Endothelial cell of umbilical vein (primary cell): Measurements from ENCODE around the gene NT5DC1. TPM values are rescaled to one million over a fixed set of nuclear protein-coding genes. Genes with fewer than 3 reads are reported as not detected.

Experiments used
- BruUV-seq: library from RNA; stranded (reverse); fragments of 400-500 nt; replicated peaks from 2 replicates; lab custom pipeline; 2021; lab: Mats Ljungman, UMichigan
- CTCF ChIA-PET: fragments of 300-600, 350-600 bp; sonication (Branson Sonifier 250); formaldehyde crosslinking; loops from one replicate; lab custom pipeline; 2021; ENCODE audit warnings: antibody characterized with exemption, inconsistent platforms; lab: Charles Lee
- POLR2A ChIA-PET: fragments of 300-600, 350-600 bp; sonication (Branson Sonifier 250); formaldehyde crosslinking; loops from one replicate; lab custom pipeline; 2021; ENCODE audit warnings: antibody characterized with exemption, inconsistent platforms; lab: Charles Lee
- DNase-seq: peaks from one replicate; pipeline ENCODE4 v3.0.0-alpha.2; 2011; ENCODE audit warnings: low read depth, low spot score
- FAIRE-seq: peaks from 2 replicates; lab custom pipeline; 2011; peaks lifted over from hg19 to GRCh38; lab: Jason Lieb, UNC
- H2AFZ ChIP-seq: 2 replicates; pipeline ENCODE4 v1.6.0; 2012; ENCODE audit warnings: low read depth, low read length, control low read depth, inconsistent platforms
- H3K27ac ChIP-seq: 2 replicates; pipeline ENCODE4 v1.5.1; 2011; ENCODE audit warnings: low read depth, mild to moderate bottlenecking, control low read depth, low read length, moderate library complexity; ENCODE audit not compliant: insufficient read depth
- H3K27me3 ChIP-seq, 2 experiments: 2 replicates each; pipeline versions ENCODE4 v1.6.0 to v1.6.1; 2011; ENCODE audit warnings: low read length in 2 of 2, mixed read lengths in 1 of 2; ENCODE audit not compliant: control insufficient read depth in 2 of 2, insufficient read depth in 2 of 2
- H3K36me3 ChIP-seq, 2 experiments: 2 replicates in 1 of 2; 3 replicates in 1 of 2; pipeline ENCODE4 v1.5.1; 2011; ENCODE audit warnings: low read length in 2 of 2, mild to moderate bottlenecking in 1 of 2, moderate library complexity in 1 of 2; ENCODE audit not compliant: control insufficient read depth in 2 of 2, insufficient read depth in 2 of 2; ENCODE audit errors: extremely low read depth in 1 of 2
- H3K4me1 ChIP-seq: 3 replicates; pipeline ENCODE4 v1.5.1; 2011; ENCODE audit warnings: mild to moderate bottlenecking, low read length; ENCODE audit not compliant: control insufficient read depth, insufficient read depth; ENCODE audit errors: extremely low read depth
- H3K4me2 ChIP-seq: 2 replicates; pipeline ENCODE4 v1.6.1; 2011; ENCODE audit warnings: low read length, control low read depth, mixed read lengths; ENCODE audit not compliant: insufficient read depth
- H3K4me3 ChIP-seq, 3 experiments: fragments of 200-600 bp in 1 of 3; sonication (generic), shearing (Covaris generic) in 1 of 3; replicated peaks in 1 of 3; 2 replicates each; pipeline ENCODE4 v1.5.1; 2011 to 2016; ENCODE audit warnings: control low read depth in 3 of 3, low read length in 3 of 3, mild to moderate bottlenecking in 2 of 3, inconsistent platforms in 1 of 3, low read depth in 1 of 3, moderate library complexity in 1 of 3; ENCODE audit not compliant: insufficient read depth in 1 of 3
- H3K79me2 ChIP-seq: 2 replicates; pipeline ENCODE4 v1.6.0; 2012; ENCODE audit warnings: low read length, inconsistent platforms; ENCODE audit not compliant: control insufficient read depth, insufficient read depth
- H3K9ac ChIP-seq: replicated peaks from 2 replicates; pipeline ENCODE3; 2011; ENCODE audit warnings: low read length, control low read depth; ENCODE audit not compliant: insufficient read depth; ENCODE audit errors: extremely low read depth
- H3K9me1 ChIP-seq: replicated peaks from 3 replicates; pipeline ENCODE4 v1.6.0; 2011; ENCODE audit warnings: mild to moderate bottlenecking, low read length; ENCODE audit not compliant: control insufficient read depth, insufficient read depth; ENCODE audit errors: extremely low read depth
- H3K9me3 ChIP-seq: replicated peaks from 2 replicates; pipeline ENCODE4 v1.5.1; 2012; ENCODE audit warnings: low read length, inconsistent platforms; ENCODE audit not compliant: control insufficient read depth, insufficient read depth
- H4K20me1 ChIP-seq: replicated peaks from 2 replicates; pipeline ENCODE3; 2011; ENCODE audit warnings: mild to moderate bottlenecking, low read length; ENCODE audit not compliant: control insufficient read depth, insufficient read depth; ENCODE audit errors: extremely low read depth
- EZH2 ChIP-seq: IDR thresholded peaks from 2 replicates; pipeline ENCODE4 v1.6.1; 2012; ENCODE audit warnings: borderline replicate concordance, low read depth, mild to moderate bottlenecking, moderate library complexity, low read length, inconsistent platforms; ENCODE audit not compliant: severe bottlenecking
- FOS ChIP-seq: IDR thresholded peaks from 2 replicates; pipeline ENCODE4 v1.6.1; 2011; ENCODE audit warnings: mild to moderate bottlenecking, low read length, moderate library complexity, borderline replicate concordance; ENCODE audit not compliant: insufficient read depth
- GATA2 ChIP-seq: IDR thresholded peaks from 2 replicates; pipeline ENCODE4 v1.7.0; 2011; ENCODE audit warnings: low read depth, mild to moderate bottlenecking, moderate library complexity, mixed read lengths, low read length; ENCODE audit not compliant: insufficient read length, insufficient read depth
- JUN ChIP-seq: IDR thresholded peaks from 2 replicates; pipeline ENCODE4 v1.6.1; 2011; ENCODE audit warnings: borderline replicate concordance, low read depth; ENCODE audit not compliant: insufficient read length, insufficient read depth
- MYC ChIP-seq: IDR thresholded peaks from one replicate; pipeline ENCODE4 v1.6.1; 2011; ENCODE audit warnings: mild to moderate bottlenecking, low read depth, low read length
- POLR2A ChIP-seq: IDR thresholded peaks from 2 replicates; pipeline ENCODE4 v1.6.1; 2012; ENCODE audit warnings: low read depth, mild to moderate bottlenecking, control low read depth, low read length
- POLR2AphosphoS5 ChIP-seq: IDR thresholded peaks from 2 replicates; pipeline ENCODE4 v1.6.1; 2012; ENCODE audit warnings: low read depth, mild to moderate bottlenecking, control low read depth, low read length, moderate library complexity; ENCODE audit not compliant: insufficient read depth
- dilution Hi-C: fragments of 300-500 bp; cut with MboI; formaldehyde crosslinking; loops from one replicate; pipeline ENCODE4 v1.15.0; 2019; ENCODE audit warnings: low sequenced_read_pairs; ENCODE audit not compliant: extremely low pct_ligation_motif_present
- intact Hi-C: fragments of 100-400 bp; cut with micrococcal nuclease; formaldehyde crosslinking; loops from one replicate; pipeline ENCODE4 v1.10.0; 2022
- polyA plus RNA-seq, 4 experiments: library from polyadenylated mRNA; depleted of rRNA in 3 of 4; stranded (reverse) in 3 of 4; unstranded in 1 of 4; fragments of >200 nt; gene quantifications; 2 replicates each; pipeline versions ENCODE4 v1.2.1 to v1.2.3, GENCODE V29; 2011 to 2012; ENCODE audit warnings: missing spikeins in 1 of 4
- total RNA-seq: library from RNA; stranded (reverse); gene quantifications from 2 replicates; pipeline ENCODE4 v1.2.3, GENCODE V29; 2021
- TF ChIP-seq, protein P1 (sequence below): IDR thresholded peaks from 2 replicates; pipeline ENCODE4 v1.6.1; 2011; ENCODE audit not compliant: insufficient read depth, insufficient read length
- TF ChIP-seq, protein P2 (sequence below), 2 donors: IDR thresholded peaks; 1 replicate in 1 of 2; 2 replicates in 1 of 2; pipeline ENCODE4 v1.5.1; 2011; ENCODE audit warnings: low read length in 2 of 2, mild to moderate bottlenecking in 2 of 2, moderate library complexity in 2 of 2, control low read depth in 1 of 2, inconsistent platforms in 1 of 2, low read depth in 1 of 2; ENCODE audit not compliant: insufficient read depth in 1 of 2; ENCODE audit errors: extremely low read depth in 1 of 2

NT5DC1 gene
- total and polyA plus RNA-seq, 2 donors (not counting 3 experiments of a cell fraction or from before 2014, with no cell fraction given) = 11.3 to 24.3 TPM

DNA sequence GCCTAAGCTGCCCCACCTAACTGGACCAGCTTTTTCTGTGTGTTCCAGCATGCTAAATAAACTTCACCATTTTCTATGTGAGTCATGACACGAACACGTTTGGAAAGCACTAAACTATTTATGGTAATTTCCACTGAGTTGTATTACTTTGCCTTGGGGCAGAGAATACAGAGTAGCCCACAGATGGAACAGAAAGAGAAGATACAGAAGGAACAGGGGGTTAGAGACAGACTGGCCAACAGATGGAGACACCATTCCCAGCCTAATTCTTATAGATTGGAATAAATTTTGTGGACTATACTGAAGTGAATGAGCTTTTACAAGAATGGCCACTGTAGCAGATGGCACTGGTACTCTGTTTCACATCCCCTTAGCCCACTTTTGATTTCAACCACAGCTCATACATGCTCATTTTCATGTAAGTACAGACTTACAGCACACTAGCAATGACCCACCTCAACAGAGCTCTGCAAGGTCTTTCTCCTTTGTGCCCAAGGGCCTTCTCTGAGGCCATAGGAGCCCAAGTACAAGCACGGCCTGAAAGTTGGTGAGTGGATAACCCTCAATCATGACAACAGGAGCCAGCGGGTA is 13.1 kb upstream of the NT5DC1 start:
- DNase-seq (no peak), FAIRE-seq (no peak)
- Histone ChIP-seq H3K9me1 (no peaks in the 10 kb centered on the region), H4K20me1 (no peaks in the 10 kb centered on the region), H3K27ac (no peak overlapping the region), H3K27me3 (peaks cover 0 to 4% of the 10 kb centered on the region in 2 experiments), H3K9me3 (no peaks in the 10 kb centered on the region), H3K36me3 (no peaks in the 10 kb centered on the region), H3K79me2 (no peaks in the 10 kb centered on the region), H3K4me1 (no peaks in the 10 kb centered on the region), H2AFZ (no peak overlapping the region), H3K4me2 (no peak overlapping the region), H3K9ac (no peak overlapping the region), H3K4me3 (no peak overlapping the region)
- intact Hi-C loops (no loop called here), dilution Hi-C loops (no loop called here)
- TF ChIP-seq, protein P1, sequence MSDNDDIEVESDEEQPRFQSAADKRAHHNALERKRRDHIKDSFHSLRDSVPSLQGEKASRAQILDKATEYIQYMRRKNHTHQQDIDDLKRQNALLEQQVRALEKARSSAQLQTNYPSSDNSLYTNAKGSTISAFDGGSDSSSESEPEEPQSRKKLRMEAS = no peak
- TF ChIP-seq POLR2AphosphoS5 (no peak), EZH2 (no peak), FOS (no peak), JUN (no peak), MYC (no peak), POLR2A (no peak), GATA2 (no peak)
- TF ChIP-seq, protein P2, sequence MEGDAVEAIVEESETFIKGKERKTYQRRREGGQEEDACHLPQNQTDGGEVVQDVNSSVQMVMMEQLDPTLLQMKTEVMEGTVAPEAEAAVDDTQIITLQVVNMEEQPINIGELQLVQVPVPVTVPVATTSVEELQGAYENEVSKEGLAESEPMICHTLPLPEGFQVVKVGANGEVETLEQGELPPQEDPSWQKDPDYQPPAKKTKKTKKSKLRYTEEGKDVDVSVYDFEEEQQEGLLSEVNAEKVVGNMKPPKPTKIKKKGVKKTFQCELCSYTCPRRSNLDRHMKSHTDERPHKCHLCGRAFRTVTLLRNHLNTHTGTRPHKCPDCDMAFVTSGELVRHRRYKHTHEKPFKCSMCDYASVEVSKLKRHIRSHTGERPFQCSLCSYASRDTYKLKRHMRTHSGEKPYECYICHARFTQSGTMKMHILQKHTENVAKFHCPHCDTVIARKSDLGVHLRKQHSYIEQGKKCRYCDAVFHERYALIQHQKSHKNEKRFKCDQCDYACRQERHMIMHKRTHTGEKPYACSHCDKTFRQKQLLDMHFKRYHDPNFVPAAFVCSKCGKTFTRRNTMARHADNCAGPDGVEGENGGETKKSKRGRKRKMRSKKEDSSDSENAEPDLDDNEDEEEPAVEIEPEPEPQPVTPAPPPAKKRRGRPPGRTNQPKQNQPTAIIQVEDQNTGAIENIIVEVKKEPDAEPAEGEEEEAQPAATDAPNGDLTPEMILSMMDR (IDR thresholded peaks at IDR 0.05; ENCODE audit: extremely low read depth in 1 of 2, insufficient read depth in 1 of 2, low read depth in 1 of 2, low read length in 2 of 2) = no peak
- no TSS peak for BruUV-seq
- ChIA-PET CTCF (interaction anchor here (0.8 to 1.5 kb wide), 4 partner anchors 10 to 77 kb away, joined by 3 to 5 read pairs (median 4); no protein-coding TSS in a partner anchor), POLR2A (no interaction called here)
